Endothelial cell of umbilical vein (primary cell): ENCODE measurements around the gene DERL3. TPM values are rescaled to one million over a fixed set of nuclear protein-coding genes. Genes with fewer than 3 reads are reported as not detected.

Experiments
- BruUV-seq: library from RNA; stranded (reverse); fragments of 400-500 nt; replicated peaks from 2 replicates; lab custom pipeline; 2021; lab: Mats Ljungman, UMichigan
- CTCF ChIA-PET: fragments of 300-600, 350-600 bp; sonication (Branson Sonifier 250); formaldehyde crosslinking; loops from one replicate; lab custom pipeline; 2021; ENCODE audit warnings: antibody characterized with exemption, inconsistent platforms; lab: Charles Lee
- POLR2A ChIA-PET: fragments of 300-600, 350-600 bp; sonication (Branson Sonifier 250); formaldehyde crosslinking; loops from one replicate; lab custom pipeline; 2021; ENCODE audit warnings: antibody characterized with exemption, inconsistent platforms; lab: Charles Lee
- DNase-seq: peaks from one replicate; pipeline ENCODE4 v3.0.0-alpha.2; 2011; ENCODE audit warnings: low read depth, low spot score
- FAIRE-seq: peaks from 2 replicates; lab custom pipeline; 2011; peaks lifted over from hg19 to GRCh38; lab: Jason Lieb, UNC
- H2AFZ ChIP-seq: 2 replicates; pipeline ENCODE4 v1.6.0; 2012; ENCODE audit warnings: low read depth, low read length, control low read depth, inconsistent platforms
- H3K27ac ChIP-seq: 2 replicates; pipeline ENCODE4 v1.5.1; 2011; ENCODE audit warnings: low read depth, mild to moderate bottlenecking, control low read depth, low read length, moderate library complexity; ENCODE audit not compliant: insufficient read depth
- H3K27me3 ChIP-seq, 2 experiments: 2 replicates each; pipeline versions ENCODE4 v1.6.0 to v1.6.1; 2011; ENCODE audit warnings: low read length in 2 of 2, mixed read lengths in 1 of 2; ENCODE audit not compliant: control insufficient read depth in 2 of 2, insufficient read depth in 2 of 2
- H3K36me3 ChIP-seq, 2 experiments: 2 replicates in 1 of 2; 3 replicates in 1 of 2; pipeline ENCODE4 v1.5.1; 2011; ENCODE audit warnings: low read length in 2 of 2, mild to moderate bottlenecking in 1 of 2, moderate library complexity in 1 of 2; ENCODE audit not compliant: control insufficient read depth in 2 of 2, insufficient read depth in 2 of 2; ENCODE audit errors: extremely low read depth in 1 of 2
- H3K4me1 ChIP-seq: 3 replicates; pipeline ENCODE4 v1.5.1; 2011; ENCODE audit warnings: mild to moderate bottlenecking, low read length; ENCODE audit not compliant: control insufficient read depth, insufficient read depth; ENCODE audit errors: extremely low read depth
- H3K4me2 ChIP-seq: 2 replicates; pipeline ENCODE4 v1.6.1; 2011; ENCODE audit warnings: low read length, control low read depth, mixed read lengths; ENCODE audit not compliant: insufficient read depth
- H3K4me3 ChIP-seq, 3 experiments: fragments of 200-600 bp in 1 of 3; sonication (generic), shearing (Covaris generic) in 1 of 3; replicated peaks in 1 of 3; 2 replicates each; pipeline ENCODE4 v1.5.1; 2011 to 2016; ENCODE audit warnings: control low read depth in 3 of 3, low read length in 3 of 3, mild to moderate bottlenecking in 2 of 3, inconsistent platforms in 1 of 3, low read depth in 1 of 3, moderate library complexity in 1 of 3; ENCODE audit not compliant: insufficient read depth in 1 of 3
- H3K79me2 ChIP-seq: 2 replicates; pipeline ENCODE4 v1.6.0; 2012; ENCODE audit warnings: low read length, inconsistent platforms; ENCODE audit not compliant: control insufficient read depth, insufficient read depth
- H3K9ac ChIP-seq: replicated peaks from 2 replicates; pipeline ENCODE3; 2011; ENCODE audit warnings: low read length, control low read depth; ENCODE audit not compliant: insufficient read depth; ENCODE audit errors: extremely low read depth
- H3K9me1 ChIP-seq: replicated peaks from 3 replicates; pipeline ENCODE4 v1.6.0; 2011; ENCODE audit warnings: mild to moderate bottlenecking, low read length; ENCODE audit not compliant: control insufficient read depth, insufficient read depth; ENCODE audit errors: extremely low read depth
- H3K9me3 ChIP-seq: replicated peaks from 2 replicates; pipeline ENCODE4 v1.5.1; 2012; ENCODE audit warnings: low read length, inconsistent platforms; ENCODE audit not compliant: control insufficient read depth, insufficient read depth
- H4K20me1 ChIP-seq: replicated peaks from 2 replicates; pipeline ENCODE3; 2011; ENCODE audit warnings: mild to moderate bottlenecking, low read length; ENCODE audit not compliant: control insufficient read depth, insufficient read depth; ENCODE audit errors: extremely low read depth
- GATA2 ChIP-seq: IDR thresholded peaks from 2 replicates; pipeline ENCODE4 v1.7.0; 2011; ENCODE audit warnings: low read depth, mild to moderate bottlenecking, moderate library complexity, mixed read lengths, low read length; ENCODE audit not compliant: insufficient read length, insufficient read depth
- JUN ChIP-seq: IDR thresholded peaks from 2 replicates; pipeline ENCODE4 v1.6.1; 2011; ENCODE audit warnings: borderline replicate concordance, low read depth; ENCODE audit not compliant: insufficient read length, insufficient read depth
- MYC ChIP-seq: IDR thresholded peaks from one replicate; pipeline ENCODE4 v1.6.1; 2011; ENCODE audit warnings: mild to moderate bottlenecking, low read depth, low read length
- POLR2A ChIP-seq: IDR thresholded peaks from 2 replicates; pipeline ENCODE4 v1.6.1; 2012; ENCODE audit warnings: low read depth, mild to moderate bottlenecking, control low read depth, low read length
- dilution Hi-C: fragments of 300-500 bp; cut with MboI; formaldehyde crosslinking; loops from one replicate; pipeline ENCODE4 v1.15.0; 2019; ENCODE audit warnings: low sequenced_read_pairs; ENCODE audit not compliant: extremely low pct_ligation_motif_present
- intact Hi-C: fragments of 100-400 bp; cut with micrococcal nuclease; formaldehyde crosslinking; loops from one replicate; pipeline ENCODE4 v1.10.0; 2022
- polyA plus RNA-seq, 4 experiments: library from polyadenylated mRNA; depleted of rRNA in 3 of 4; stranded (reverse) in 3 of 4; unstranded in 1 of 4; fragments of >200 nt; gene quantifications; 2 replicates each; pipeline versions ENCODE4 v1.2.1 to v1.2.3, GENCODE V29; 2011 to 2012; ENCODE audit warnings: missing spikeins in 1 of 4
- total RNA-seq: library from RNA; stranded (reverse); gene quantifications from 2 replicates; pipeline ENCODE4 v1.2.3, GENCODE V29; 2021
- TF ChIP-seq, protein P1 (sequence below), 2 donors: IDR thresholded peaks; 1 replicate in 1 of 2; 2 replicates in 1 of 2; pipeline ENCODE4 v1.5.1; 2011; ENCODE audit warnings: low read length in 2 of 2, mild to moderate bottlenecking in 2 of 2, moderate library complexity in 2 of 2, control low read depth in 1 of 2, inconsistent platforms in 1 of 2, low read depth in 1 of 2; ENCODE audit not compliant: insufficient read depth in 1 of 2; ENCODE audit errors: extremely low read depth in 1 of 2

Gene DERL3
- total and polyA plus RNA-seq, 2 donors (not counting 3 experiments of a cell fraction or from before 2014, with no cell fraction given) = 3.4 to 3.8 TPM

DNA sequence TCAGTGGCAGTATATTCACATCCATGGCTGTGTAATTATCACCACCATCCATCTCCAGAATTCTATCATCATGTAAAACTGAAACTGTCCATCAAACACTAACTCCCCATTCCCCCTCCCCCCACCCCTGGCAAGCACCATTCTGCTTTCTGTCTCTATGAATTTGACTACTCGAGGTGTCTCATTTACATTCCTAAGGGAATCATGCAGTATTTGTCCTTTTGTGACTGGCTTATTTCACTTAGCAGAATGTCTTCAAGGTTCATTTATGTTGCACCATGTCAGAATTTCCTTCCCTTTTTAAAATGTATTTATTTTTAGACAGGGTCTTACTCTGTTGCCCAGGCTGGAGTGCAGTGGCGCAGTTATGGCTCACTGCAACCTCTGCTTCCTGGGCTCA is 20.3 kb downstream of the DERL3 start:
- no TSS peak for BruUV-seq
- H3K9ac ChIP-seq = no peak overlapping the region
- no peak overlapping the region for H3K4me2 ChIP-seq
- POLR2A ChIA-PET = no interaction called here
- no peaks in the 10 kb centered on the region for H4K20me1 ChIP-seq
- dilution Hi-C loops (no loop called here), intact Hi-C loops (no loop called here)
- no peaks in the 10 kb centered on the region for H3K4me1 ChIP-seq
- no peaks in the 10 kb centered on the region for H3K9me1 ChIP-seq
- H2AFZ ChIP-seq = no peak overlapping the region
- FAIRE-seq (no peak), DNase-seq (no peak)
- no peak overlapping the region for H3K4me3 ChIP-seq
- H3K79me2 ChIP-seq = no peaks in the 10 kb centered on the region
- peaks cover 13 to 40% of the 10 kb centered on the region in 2 experiments for H3K36me3 ChIP-seq
- CTCF ChIA-PET = interaction anchor here (1.5 kb wide), 1 partner anchor 47 kb away, joined by 3 read pairs; no protein-coding TSS in a partner anchor
- no peaks in the 10 kb centered on the region for H3K27me3 ChIP-seq
- no peaks in the 10 kb centered on the region for H3K9me3 ChIP-seq
- TF ChIP-seq, protein P1, sequence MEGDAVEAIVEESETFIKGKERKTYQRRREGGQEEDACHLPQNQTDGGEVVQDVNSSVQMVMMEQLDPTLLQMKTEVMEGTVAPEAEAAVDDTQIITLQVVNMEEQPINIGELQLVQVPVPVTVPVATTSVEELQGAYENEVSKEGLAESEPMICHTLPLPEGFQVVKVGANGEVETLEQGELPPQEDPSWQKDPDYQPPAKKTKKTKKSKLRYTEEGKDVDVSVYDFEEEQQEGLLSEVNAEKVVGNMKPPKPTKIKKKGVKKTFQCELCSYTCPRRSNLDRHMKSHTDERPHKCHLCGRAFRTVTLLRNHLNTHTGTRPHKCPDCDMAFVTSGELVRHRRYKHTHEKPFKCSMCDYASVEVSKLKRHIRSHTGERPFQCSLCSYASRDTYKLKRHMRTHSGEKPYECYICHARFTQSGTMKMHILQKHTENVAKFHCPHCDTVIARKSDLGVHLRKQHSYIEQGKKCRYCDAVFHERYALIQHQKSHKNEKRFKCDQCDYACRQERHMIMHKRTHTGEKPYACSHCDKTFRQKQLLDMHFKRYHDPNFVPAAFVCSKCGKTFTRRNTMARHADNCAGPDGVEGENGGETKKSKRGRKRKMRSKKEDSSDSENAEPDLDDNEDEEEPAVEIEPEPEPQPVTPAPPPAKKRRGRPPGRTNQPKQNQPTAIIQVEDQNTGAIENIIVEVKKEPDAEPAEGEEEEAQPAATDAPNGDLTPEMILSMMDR (IDR thresholded peaks at IDR 0.05; ENCODE audit: extremely low read depth in 1 of 2, insufficient read depth in 1 of 2, low read depth in 1 of 2, low read length in 2 of 2) = no peak
- no peak for TF ChIP-seq GATA2
- TF ChIP-seq MYC = no peak
- TF ChIP-seq POLR2A = no peak
- H3K27ac ChIP-seq = no peak overlapping the region

DNA sequence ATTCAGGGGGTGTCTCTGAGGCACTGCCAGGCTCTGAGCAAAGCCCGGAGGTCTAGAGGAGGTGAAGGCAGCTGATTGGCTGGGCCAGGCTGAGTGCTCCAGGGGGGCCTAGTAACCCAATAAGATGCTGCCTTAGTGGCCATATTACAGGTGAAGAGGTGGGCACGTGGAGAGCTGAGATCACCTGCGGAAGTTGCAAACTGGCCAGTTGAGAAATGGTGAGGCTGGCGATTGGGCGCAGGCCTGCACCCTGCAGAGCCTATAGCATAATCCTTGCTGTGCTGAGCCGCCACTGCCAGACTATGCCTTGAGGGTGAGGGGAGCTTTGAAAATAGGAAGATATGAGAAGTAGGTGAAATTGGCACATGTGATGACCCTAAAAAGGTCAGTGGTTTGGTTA is 21.7 kb downstream of the DERL3 start:
- FAIRE-seq (no peak), DNase-seq (no peak)

More for the DNA sequence above, 21.7 kb downstream of the DERL3 start:
- no peaks in the 10 kb centered on the region for H3K4me1 ChIP-seq
- no peaks in the 10 kb centered on the region for H3K9me1 ChIP-seq
- POLR2A ChIA-PET = no interaction called here
- H2AFZ ChIP-seq = no peak overlapping the region
- H3K4me2 ChIP-seq = no peak overlapping the region
- no peak overlapping the region for H3K9ac ChIP-seq
- no peak overlapping the region for H3K4me3 ChIP-seq
- BruUV-seq = no TSS peak
- H3K27me3 ChIP-seq = no peaks in the 10 kb centered on the region
- no peaks in the 10 kb centered on the region for H3K79me2 ChIP-seq
- CTCF ChIA-PET = no interaction called here
- no peaks in the 10 kb centered on the region for H3K9me3 ChIP-seq
- dilution Hi-C loops = no loop called here
- no peaks in the 10 kb centered on the region for H4K20me1 ChIP-seq
- H3K27ac ChIP-seq = no peak overlapping the region
- intact Hi-C loops = no loop called here
- peaks cover 13 to 28% of the 10 kb centered on the region in 2 experiments for H3K36me3 ChIP-seq
- no peak for TF ChIP-seq JUN
